ENCODE measurements around the gene TAOK1.

TAOK1 gene

DNA sequence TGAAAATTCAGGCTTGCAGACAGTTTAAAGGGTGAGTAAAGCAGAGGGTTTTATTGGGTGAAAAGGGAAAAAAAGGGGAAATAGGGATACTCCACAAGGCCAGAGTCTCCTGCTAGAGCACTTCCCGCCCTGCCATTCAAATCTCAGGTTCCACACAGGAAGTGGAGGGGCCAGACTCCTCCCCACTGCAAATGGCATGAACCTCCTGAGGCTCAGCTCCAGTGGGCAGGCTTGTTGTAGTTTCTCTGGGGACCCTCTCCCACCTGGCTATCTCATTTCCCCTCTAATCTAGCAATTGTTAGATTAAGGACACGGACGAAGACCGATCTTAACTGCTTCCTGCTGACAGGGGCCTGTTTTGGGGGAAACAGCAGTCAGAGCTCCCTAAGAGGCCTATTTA, 43.4 kb downstream of the TAOK1 start:
- POLR2A ChIA-PET: no interaction called here

DNA sequence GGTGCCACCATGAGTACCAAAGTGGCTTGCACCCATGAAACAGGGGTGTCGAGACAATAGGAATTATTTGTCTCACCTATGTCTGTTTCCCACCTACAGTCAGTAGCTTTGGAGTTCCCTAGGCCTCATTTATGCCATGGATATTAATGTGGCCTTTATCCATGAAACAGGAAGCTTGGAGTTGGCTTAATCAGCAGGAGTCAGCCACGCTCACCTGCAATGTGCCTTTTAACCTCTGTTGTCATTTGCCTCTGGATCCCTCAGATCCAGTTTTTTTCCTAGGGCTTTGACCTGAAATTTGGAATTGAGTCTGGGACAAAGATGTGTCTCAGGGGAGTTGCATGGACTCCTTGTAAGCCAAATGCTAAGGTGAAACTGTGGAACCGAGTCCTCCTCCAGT, 44.4 kb downstream of the TAOK1 start:
- ChIA-PET POLR2A (no interaction called here), CTCF (interaction anchor here (0.6 kb wide), 2 partner anchors 15 to 1782 kb away, joined by 3 read pairs; no protein-coding TSS in a partner anchor)
- Histone ChIP-seq H3K4me1 (ENCODE audit: control insufficient read depth, insufficient read depth, low read length) (no peaks in the 10 kb centered on the region), H3K9me3 (ENCODE audit: control insufficient read depth, insufficient read depth, low read depth, low read length) (no peaks in the 10 kb centered on the region), H3K27ac (ENCODE audit: extremely low read depth, low read depth, low read length) (no peak overlapping the region), H3K4me3 (ENCODE audit: low read depth, low read length) (no peak overlapping the region), H3K36me3 (ENCODE audit: control insufficient read depth in 2 of 2, insufficient read depth in 1 of 2, low read length in 2 of 2) (no peaks in the 10 kb centered on the region; a peak in 1 of 3 replicates)
- no peak for TF ChIP-seq ZNF501 (tag by site-specific recombination; IDR thresholded peaks at IDR 0.05)
- no peak for TF ChIP-seq ZNF146 (tag by site-specific recombination; IDR thresholded peaks at IDR 0.05)
- no peak for TF ChIP-seq ZNF571 (tag by site-specific recombination; IDR thresholded peaks at IDR 0.05)
- TF ChIP-seq ZNF362 (tag by site-specific recombination; IDR thresholded peaks at IDR 0.05): no peak
- TF ChIP-seq EGR2 (tag by site-specific recombination; IDR thresholded peaks at IDR 0.05; ENCODE audit: low read depth): no peak
- peak; percentile 41 for TF ChIP-seq SETDB1 (IDR thresholded peaks at IDR 0.05; ENCODE audit: insufficient read length, low read length)
- no peak for TF ChIP-seq ZNF555 (tag by site-specific recombination; conservative IDR thresholded peaks at IDR 0.05)

More for the DNA sequence above, 43.4 kb downstream of the TAOK1 start:
- H3K27ac ChIP-seq (ENCODE audit: extremely low read depth, low read depth, low read length): no peak overlapping the region
- TF ChIP-seq ZNF324 (tag by site-specific recombination; IDR thresholded peaks at IDR 0.05): no peak
- TF ChIP-seq HOXA7 (CRISPR knock-in tag; IDR thresholded peaks at IDR 0.05; ENCODE audit: borderline replicate concordance): no peak
- no peak for TF ChIP-seq ZNF341 (tag by site-specific recombination; IDR thresholded peaks at IDR 0.05; ENCODE audit: low read depth)
- TF ChIP-seq, protein P1, sequence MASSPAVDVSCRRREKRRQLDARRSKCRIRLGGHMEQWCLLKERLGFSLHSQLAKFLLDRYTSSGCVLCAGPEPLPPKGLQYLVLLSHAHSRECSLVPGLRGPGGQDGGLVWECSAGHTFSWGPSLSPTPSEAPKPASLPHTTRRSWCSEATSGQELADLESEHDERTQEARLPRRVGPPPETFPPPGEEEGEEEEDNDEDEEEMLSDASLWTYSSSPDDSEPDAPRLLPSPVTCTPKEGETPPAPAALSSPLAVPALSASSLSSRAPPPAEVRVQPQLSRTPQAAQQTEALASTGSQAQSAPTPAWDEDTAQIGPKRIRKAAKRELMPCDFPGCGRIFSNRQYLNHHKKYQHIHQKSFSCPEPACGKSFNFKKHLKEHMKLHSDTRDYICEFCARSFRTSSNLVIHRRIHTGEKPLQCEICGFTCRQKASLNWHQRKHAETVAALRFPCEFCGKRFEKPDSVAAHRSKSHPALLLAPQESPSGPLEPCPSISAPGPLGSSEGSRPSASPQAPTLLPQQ (tag by site-specific recombination; IDR thresholded peaks at IDR 0.05): no peak
- no peak for TF ChIP-seq ZNF350 (tag by site-specific recombination; IDR thresholded peaks at IDR 0.05)
- TF ChIP-seq ZNF830 (tag by site-specific recombination; IDR thresholded peaks at IDR 0.05; ENCODE audit: low read depth): no peak
- no peak for TF ChIP-seq ZNF518A (tag by site-specific recombination; conservative IDR thresholded peaks at IDR 0.05; ENCODE audit: low read depth)
- TF ChIP-seq ZNF48 (tag by site-specific recombination; IDR thresholded peaks at IDR 0.05): no peak
- no peak for TF ChIP-seq ZBTB1 (tag by site-specific recombination; IDR thresholded peaks at IDR 0.05)
- no peak for TF ChIP-seq ZBTB21 (tag by site-specific recombination; IDR thresholded peaks at IDR 0.05)
- TF ChIP-seq, protein P2, sequence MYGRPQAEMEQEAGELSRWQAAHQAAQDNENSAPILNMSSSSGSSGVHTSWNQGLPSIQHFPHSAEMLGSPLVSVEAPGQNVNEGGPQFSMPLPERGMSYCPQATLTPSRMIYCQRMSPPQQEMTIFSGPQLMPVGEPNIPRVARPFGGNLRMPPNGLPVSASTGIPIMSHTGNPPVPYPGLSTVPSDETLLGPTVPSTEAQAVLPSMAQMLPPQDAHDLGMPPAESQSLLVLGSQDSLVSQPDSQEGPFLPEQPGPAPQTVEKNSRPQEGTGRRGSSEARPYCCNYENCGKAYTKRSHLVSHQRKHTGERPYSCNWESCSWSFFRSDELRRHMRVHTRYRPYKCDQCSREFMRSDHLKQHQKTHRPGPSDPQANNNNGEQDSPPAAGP (tag by site-specific recombination; IDR thresholded peaks at IDR 0.05): no peak
- no peak for TF ChIP-seq OSR2 (tag by site-specific recombination; IDR thresholded peaks at IDR 0.05)
- no peak for TF ChIP-seq TRIM28 (IDR thresholded peaks at IDR 0.05; ENCODE audit: borderline replicate concordance, low read length)
- no peak for TF ChIP-seq ZBTB48 (tag by site-specific recombination; IDR thresholded peaks at IDR 0.05)
- no peak for TF ChIP-seq ZNF132 (tag by site-specific recombination; IDR thresholded peaks at IDR 0.05; ENCODE audit: borderline replicate concordance)
- TF ChIP-seq ZNF785 (tag by site-specific recombination; IDR thresholded peaks at IDR 0.05): no peak
- no peaks in the 10 kb centered on the region for H3K4me1 ChIP-seq (ENCODE audit: control insufficient read depth, insufficient read depth, low read length)
- CTCF ChIA-PET: no interaction called here
- H3K36me3 ChIP-seq (ENCODE audit: control insufficient read depth in 2 of 2, insufficient read depth in 1 of 2, low read length in 2 of 2): no peaks in the 10 kb centered on the region; a peak in 1 of 3 replicates
- H3K4me3 ChIP-seq (ENCODE audit: low read depth, low read length): no peak overlapping the region
- no peaks in the 10 kb centered on the region for H3K9me3 ChIP-seq (ENCODE audit: control insufficient read depth, insufficient read depth, low read depth, low read length)

Measured in HEK293 (cell line).